ENCODE data around the gene PPP1R8.

DNA sequence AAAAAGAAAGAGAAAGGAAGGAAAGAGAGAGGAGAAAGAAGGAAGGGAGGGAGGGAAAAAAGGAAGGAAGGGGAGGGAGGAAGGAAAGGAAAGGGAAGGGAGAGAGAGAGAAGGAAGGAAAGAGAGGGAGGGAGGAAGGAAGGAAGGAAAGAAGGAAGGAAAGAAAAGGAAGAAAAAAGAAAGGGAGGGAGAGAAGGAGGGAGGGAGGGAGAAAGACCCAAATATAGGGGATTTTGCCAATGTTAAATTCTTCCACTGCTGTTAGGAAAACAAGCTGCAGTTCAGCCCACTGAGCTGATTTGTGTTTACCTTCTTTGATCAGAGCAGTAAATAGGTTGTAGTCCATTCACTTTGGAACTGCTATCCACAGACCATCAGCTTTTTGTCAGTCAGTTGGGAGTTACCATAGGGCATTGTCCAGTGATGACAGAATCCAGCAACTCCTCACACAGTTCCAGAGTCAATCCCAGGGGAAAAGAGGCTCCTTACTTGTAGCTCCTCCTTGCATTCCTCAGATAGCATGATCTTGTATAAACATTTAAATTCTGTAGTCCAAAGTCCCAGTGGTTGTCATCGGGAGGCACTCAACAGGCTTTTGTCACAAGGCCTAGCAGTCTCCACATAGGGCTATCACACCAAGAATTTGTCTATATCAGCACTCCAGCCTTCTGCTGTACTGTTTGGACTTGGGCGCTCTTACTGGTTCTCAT is 13.5 kb upstream of the PPP1R8 start:
- TF ChIP-seq YY1 (IDR thresholded peaks at IDR 0.05; ENCODE audit: insufficient read depth, insufficient read length) (no peak), SUZ12 (IDR thresholded peaks at IDR 0.05; ENCODE audit: extremely low read depth, insufficient read depth, insufficient read length) (no peak), ZNF274 (IDR thresholded peaks at IDR 0.05; ENCODE audit: low read depth, low read length) (no peak)

Data from NT2/D1 (cell line).